HepG2 (cell line): ENCODE data around the gene SMIM1. TPM values are rescaled to one million over a fixed set of nuclear protein-coding genes. Genes with fewer than 3 reads are reported as not detected.

Experiments
- ARID4A ChIP-seq: sonication (generic); formaldehyde crosslinking; IDR thresholded peaks from 2 replicates; pipeline ENCODE4 v1.5.0; 2020; ENCODE audit warnings: mild to moderate bottlenecking, missing genetic modification reagents, borderline replicate concordance
- BHLHE40 ChIP-seq: IDR thresholded peaks from 2 replicates; pipeline ENCODE4 v1.6.1; 2011; ENCODE audit warnings: low read length, improper control_type of control experiment
- MTF2 ChIP-seq: sonication (generic); formaldehyde crosslinking; IDR thresholded peaks from 2 replicates; pipeline ENCODE4 v1.5.0; 2020; ENCODE audit warnings: missing genetic modification reagents, borderline replicate concordance
- NFATC3 ChIP-seq: sonication (generic); formaldehyde crosslinking; IDR thresholded peaks from 2 replicates; pipeline ENCODE4 v1.5.1; 2020; ENCODE audit warnings: mild to moderate bottlenecking, missing genetic modification reagents
- TFAP4 ChIP-seq: sonication (generic); IDR thresholded peaks from 2 replicates; pipeline ENCODE4 v1.6.1; 2016; ENCODE audit warnings: low read depth, borderline replicate concordance
- ZNF256 ChIP-seq: sonication (generic); formaldehyde crosslinking; conservative IDR thresholded peaks from 2 replicates; pipeline ENCODE4 v1.4.0; 2020; ENCODE audit warnings: missing genetic modification reagents
- polyA plus RNA-seq, 8 experiments: library from polyadenylated mRNA; depleted of rRNA in 3 of 8; stranded (reverse) in 7 of 8; unstranded in 1 of 8; fragments of >200 nt; fragmentation: Illumina TruSeq in 4 of 8; extraction: Trizol in 4 of 8; gene quantifications; 2 replicates each; pipeline versions ENCODE4 v1.2.1 to v1.2.3, GENCODE V29; 2011 to 2016; ENCODE audit warnings: low read depth in 4 of 8, missing spikeins in 1 of 8, mixed read lengths in 1 of 8; ENCODE audit not compliant: insufficient read depth in 1 of 8
- total RNA-seq, 5 experiments: library from RNA; depleted of rRNA; stranded (reverse); fragments of >200 nt; fragmentation: Illumina TruSeq; extraction: Trizol; gene quantifications; 2 replicates each; pipeline ENCODE4 v1.2.3, GENCODE V29; 2016; ENCODE audit warnings: low read depth in 1 of 5
- TF ChIP-seq, protein P1 (sequence below): sonication (generic); formaldehyde crosslinking; IDR thresholded peaks from 2 replicates; pipeline ENCODE4 v1.8.1; 2023; ENCODE audit warnings: mild to moderate bottlenecking, missing genetic modification reagents
- TF ChIP-seq, protein P2 (sequence below): sonication (generic); formaldehyde crosslinking; IDR thresholded peaks from 2 replicates; pipeline ENCODE4 v1.5.0; 2020; ENCODE audit warnings: missing genetic modification reagents
- TF ChIP-seq, protein P3 (sequence below): sonication (generic); formaldehyde crosslinking; IDR thresholded peaks from 2 replicates; pipeline ENCODE4 v1.4.0; 2020; ENCODE audit warnings: missing genetic modification reagents
- TF ChIP-seq, protein P4 (sequence below), 2 experiments: sonication (generic) in 1 of 2; formaldehyde crosslinking in 1 of 2; IDR thresholded peaks; 2 replicates each; pipeline versions ENCODE4 v1.4.0 to v1.6.1; 2018 to 2020; ENCODE audit warnings: missing genetic modification reagents in 2 of 2, borderline replicate concordance in 1 of 2, low read depth in 1 of 2, mild to moderate bottlenecking in 1 of 2, missing biosample characterization in 1 of 2
- TF ChIP-seq, protein P5 (sequence below): sonication (generic); formaldehyde crosslinking; IDR thresholded peaks from 2 replicates; pipeline ENCODE4 v1.9.0; 2021; ENCODE audit warnings: missing genetic modification reagents, mild to moderate bottlenecking, borderline replicate concordance

Gene SMIM1
- total and polyA plus RNA-seq, 2 of the 13 experiments (the other 11 are each of a cell fraction or from before 2014, with no cell fraction given) = 12.4 to 56.3 TPM

- no peak for TF ChIP-seq ARID4A (CRISPR knock-in tag)
- TF ChIP-seq BHLHE40 = no peak
- TF ChIP-seq, protein P1, sequence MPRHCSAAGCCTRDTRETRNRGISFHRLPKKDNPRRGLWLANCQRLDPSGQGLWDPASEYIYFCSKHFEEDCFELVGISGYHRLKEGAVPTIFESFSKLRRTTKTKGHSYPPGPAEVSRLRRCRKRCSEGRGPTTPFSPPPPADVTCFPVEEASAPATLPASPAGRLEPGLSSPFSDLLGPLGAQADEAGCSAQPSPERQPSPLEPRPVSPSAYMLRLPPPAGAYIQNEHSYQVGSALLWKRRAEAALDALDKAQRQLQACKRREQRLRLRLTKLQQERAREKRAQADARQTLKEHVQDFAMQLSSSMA (CRISPR knock-in tag) = no peak
- TF ChIP-seq ZNF256 = no peak
- TF ChIP-seq, protein P2, sequence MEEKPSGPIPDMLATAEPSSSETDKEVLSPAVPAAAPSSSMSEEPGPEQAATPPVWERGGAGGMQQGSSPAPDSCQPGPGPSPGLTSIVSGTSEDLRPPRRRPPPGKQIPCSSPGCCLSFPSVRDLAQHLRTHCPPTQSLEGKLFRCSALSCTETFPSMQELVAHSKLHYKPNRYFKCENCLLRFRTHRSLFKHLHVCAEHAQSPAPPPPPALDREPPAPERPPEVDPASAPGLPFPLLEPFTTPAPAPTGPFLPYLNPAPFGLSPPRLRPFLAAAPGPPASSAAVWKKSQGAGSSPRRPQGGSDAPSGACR (CRISPR knock-in tag) = peak; percentile 75; the same call in 1 of the 2 replicates
- TF ChIP-seq, protein P3, sequence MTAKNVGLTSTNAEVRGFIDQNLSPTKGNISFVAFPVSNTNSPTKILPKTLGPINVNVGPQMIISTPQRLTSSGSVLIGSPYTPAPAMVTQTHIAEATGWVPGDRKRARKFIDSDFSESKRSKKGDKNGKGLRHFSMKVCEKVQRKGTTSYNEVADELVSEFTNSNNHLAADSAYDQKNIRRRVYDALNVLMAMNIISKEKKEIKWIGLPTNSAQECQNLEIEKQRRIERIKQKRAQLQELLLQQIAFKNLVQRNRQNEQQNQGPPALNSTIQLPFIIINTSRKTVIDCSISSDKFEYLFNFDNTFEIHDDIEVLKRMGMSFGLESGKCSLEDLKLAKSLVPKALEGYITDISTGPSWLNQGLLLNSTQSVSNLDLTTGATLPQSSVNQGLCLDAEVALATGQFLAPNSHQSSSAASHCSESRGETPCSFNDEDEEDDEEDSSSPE (CRISPR knock-in tag) = no peak; the same call in none of the 2 replicates
- TF ChIP-seq, protein P4, sequence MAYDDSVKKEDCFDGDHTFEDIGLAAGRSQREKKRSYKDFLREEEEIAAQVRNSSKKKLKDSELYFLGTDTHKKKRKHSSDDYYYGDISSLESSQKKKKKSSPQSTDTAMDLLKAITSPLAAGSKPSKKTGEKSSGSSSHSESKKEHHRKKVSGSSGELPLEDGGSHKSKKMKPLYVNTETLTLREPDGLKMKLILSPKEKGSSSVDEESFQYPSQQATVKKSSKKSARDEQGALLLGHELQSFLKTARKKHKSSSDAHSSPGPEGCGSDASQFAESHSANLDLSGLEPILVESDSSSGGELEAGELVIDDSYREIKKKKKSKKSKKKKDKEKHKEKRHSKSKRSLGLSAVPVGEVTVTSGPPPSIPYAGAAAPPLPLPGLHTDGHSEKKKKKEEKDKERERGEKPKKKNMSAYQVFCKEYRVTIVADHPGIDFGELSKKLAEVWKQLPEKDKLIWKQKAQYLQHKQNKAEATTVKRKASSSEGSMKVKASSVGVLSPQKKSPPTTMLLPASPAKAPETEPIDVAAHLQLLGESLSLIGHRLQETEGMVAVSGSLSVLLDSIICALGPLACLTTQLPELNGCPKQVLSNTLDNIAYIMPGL (CRISPR knock-in tag; IDR thresholded peaks at IDR 0.05; ENCODE audit: borderline replicate concordance in 1 of 2, low read depth in 1 of 2) = peak in 1 of 2 experiments; percentile 19; a peak in 1 of 4 replicates
- TF ChIP-seq, protein P5, sequence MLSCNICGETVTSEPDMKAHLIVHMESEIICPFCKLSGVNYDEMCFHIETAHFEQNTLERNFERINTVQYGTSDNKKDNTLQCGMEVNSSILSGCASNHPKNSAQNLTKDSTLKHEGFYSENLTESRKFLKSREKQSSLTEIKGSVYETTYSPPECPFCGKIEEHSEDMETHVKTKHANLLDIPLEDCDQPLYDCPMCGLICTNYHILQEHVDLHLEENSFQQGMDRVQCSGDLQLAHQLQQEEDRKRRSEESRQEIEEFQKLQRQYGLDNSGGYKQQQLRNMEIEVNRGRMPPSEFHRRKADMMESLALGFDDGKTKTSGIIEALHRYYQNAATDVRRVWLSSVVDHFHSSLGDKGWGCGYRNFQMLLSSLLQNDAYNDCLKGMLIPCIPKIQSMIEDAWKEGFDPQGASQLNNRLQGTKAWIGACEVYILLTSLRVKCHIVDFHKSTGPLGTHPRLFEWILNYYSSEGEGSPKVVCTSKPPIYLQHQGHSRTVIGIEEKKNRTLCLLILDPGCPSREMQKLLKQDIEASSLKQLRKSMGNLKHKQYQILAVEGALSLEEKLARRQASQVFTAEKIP = no peak
- TF ChIP-seq NFATC3 (CRISPR knock-in tag) = no peak
- peak; percentile 13; the same call in 1 of the 2 replicates for TF ChIP-seq TFAP4
- TF ChIP-seq MTF2 (CRISPR knock-in tag) = 0 out of 2 replicates have a peak, but pooled peaks have one; percentile 36
These were observed 1.2 kb upstream of the SMIM1 start (continued) for GRCh38 chr1:3771108-3772026.
